K562 (cell line): ENCODE data around the gene NRAP.

Source experiments
- ESRRA ChIP-seq: fragments of 450-650 bp; IDR thresholded peaks from 2 replicates; pipeline ENCODE4 v1.6.1; 2014; ENCODE audit warnings: low read depth, mild to moderate bottlenecking, moderate library complexity, borderline replicate concordance
- POLR2AphosphoS5 ChIP-seq: IDR thresholded peaks from 2 replicates; pipeline ENCODE4 v1.6.1; 2011; ENCODE audit warnings: mild to moderate bottlenecking, low read depth, low read length, moderate library complexity; ENCODE audit not compliant: control insufficient read depth, insufficient read depth

- TF ChIP-seq ESRRA (no peak), POLR2AphosphoS5 (no peak)
These were observed 80.3 kb downstream of the NRAP start for GRCh38 chr10:113583571-113583970.
